Mammary epithelial cell (primary cell): ENCODE data around the gene DUSP2.
"Not testable (repeated sequence)": the region's sequence is repeated elsewhere in the genome, so short reads cannot be mapped to it uniquely, and the experiment has no call there.

Experiments used
- EZH2 ChIP-seq: IDR thresholded peaks from 2 replicates; pipeline ENCODE4 v1.6.1; 2012; ENCODE audit warnings: low read length, inconsistent platforms, borderline replicate concordance
- TF ChIP-seq, protein P1 (sequence below), 2 donors: IDR thresholded peaks in 1 of 2; conservative IDR thresholded peaks in 1 of 2; 2 replicates each; pipeline ENCODE4 v1.5.1; 2011 to 2012; ENCODE audit warnings: inconsistent platforms in 2 of 2, low read length in 2 of 2, mild to moderate bottlenecking in 2 of 2, control low read depth in 1 of 2, low read depth in 1 of 2; ENCODE audit not compliant: insufficient read depth in 1 of 2; ENCODE audit errors: extremely low read depth in 1 of 2

DNA sequence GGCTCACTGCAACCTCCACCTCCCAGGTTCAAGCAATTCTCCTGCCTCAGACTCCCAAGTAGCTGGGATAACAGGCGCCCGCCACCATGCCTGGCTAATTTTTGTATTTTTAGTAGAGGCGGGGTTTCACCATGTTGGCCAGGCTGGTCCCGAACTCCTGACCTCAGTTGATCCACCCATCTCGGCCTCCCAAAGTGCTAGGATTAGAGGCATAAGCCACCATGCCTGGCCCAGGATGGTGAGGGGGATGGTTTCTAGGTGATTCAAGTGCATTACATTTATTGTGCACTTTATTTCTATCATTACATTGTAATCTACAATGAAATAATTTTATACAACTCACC is 3.6 kb downstream of the DUSP2 start:
- TF ChIP-seq, protein P1, sequence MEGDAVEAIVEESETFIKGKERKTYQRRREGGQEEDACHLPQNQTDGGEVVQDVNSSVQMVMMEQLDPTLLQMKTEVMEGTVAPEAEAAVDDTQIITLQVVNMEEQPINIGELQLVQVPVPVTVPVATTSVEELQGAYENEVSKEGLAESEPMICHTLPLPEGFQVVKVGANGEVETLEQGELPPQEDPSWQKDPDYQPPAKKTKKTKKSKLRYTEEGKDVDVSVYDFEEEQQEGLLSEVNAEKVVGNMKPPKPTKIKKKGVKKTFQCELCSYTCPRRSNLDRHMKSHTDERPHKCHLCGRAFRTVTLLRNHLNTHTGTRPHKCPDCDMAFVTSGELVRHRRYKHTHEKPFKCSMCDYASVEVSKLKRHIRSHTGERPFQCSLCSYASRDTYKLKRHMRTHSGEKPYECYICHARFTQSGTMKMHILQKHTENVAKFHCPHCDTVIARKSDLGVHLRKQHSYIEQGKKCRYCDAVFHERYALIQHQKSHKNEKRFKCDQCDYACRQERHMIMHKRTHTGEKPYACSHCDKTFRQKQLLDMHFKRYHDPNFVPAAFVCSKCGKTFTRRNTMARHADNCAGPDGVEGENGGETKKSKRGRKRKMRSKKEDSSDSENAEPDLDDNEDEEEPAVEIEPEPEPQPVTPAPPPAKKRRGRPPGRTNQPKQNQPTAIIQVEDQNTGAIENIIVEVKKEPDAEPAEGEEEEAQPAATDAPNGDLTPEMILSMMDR (conservative IDR thresholded peaks at IDR 0.05 in 1 of 2, IDR thresholded peaks at IDR 0.05 in 1 of 2; ENCODE audit: extremely low read depth in 1 of 2, insufficient read depth in 1 of 2, low read depth in 1 of 2, low read length in 2 of 2): not testable (repeated sequence)
- not testable (repeated sequence) for TF ChIP-seq EZH2
